GM18951 (cell line): ENCODE measurements around the gene PI4KA.

Experiments
- POLR2A ChIP-seq: IDR thresholded peaks from 4 replicates; pipeline ENCODE4 v1.6.1; 2011; ENCODE audit warnings: mild to moderate bottlenecking; ENCODE audit not compliant: insufficient read length, insufficient read depth; ENCODE audit errors: extremely low read depth
- in situ Hi-C: fragments of 300-500 bp; cut with MboI; formaldehyde crosslinking; loops from one replicate; pipeline ENCODE4 v1.12.0; 2022; ENCODE audit warnings: low sequenced_read_pairs, mixed read lengths, inconsistent platforms; ENCODE audit not compliant: unreplicated experiment

Gene PI4KA

GRCh38 chr22:20867179-20868024, 8.8 kb upstream of the PI4KA start:
- in situ Hi-C loops: no loop called here

GRCh38 chr22:20866736-20867135, 8.1 kb upstream of the PI4KA start:
- in situ Hi-C loops: no loop called here
- no peak for TF ChIP-seq POLR2A

More at GRCh38 chr22:20867179-20868024, 8.8 kb upstream of the PI4KA start:
- no peak for TF ChIP-seq POLR2A

- TF ChIP-seq POLR2A: no peak
- in situ Hi-C loops: no loop called here
Measured at GRCh38 chr22:20865875-20866445, 7.3 kb upstream of the PI4KA start.

- in situ Hi-C loops: no loop called here
Measured at GRCh38 chr22:20865331-20865730, 6.7 kb upstream of the PI4KA start.

DNA sequence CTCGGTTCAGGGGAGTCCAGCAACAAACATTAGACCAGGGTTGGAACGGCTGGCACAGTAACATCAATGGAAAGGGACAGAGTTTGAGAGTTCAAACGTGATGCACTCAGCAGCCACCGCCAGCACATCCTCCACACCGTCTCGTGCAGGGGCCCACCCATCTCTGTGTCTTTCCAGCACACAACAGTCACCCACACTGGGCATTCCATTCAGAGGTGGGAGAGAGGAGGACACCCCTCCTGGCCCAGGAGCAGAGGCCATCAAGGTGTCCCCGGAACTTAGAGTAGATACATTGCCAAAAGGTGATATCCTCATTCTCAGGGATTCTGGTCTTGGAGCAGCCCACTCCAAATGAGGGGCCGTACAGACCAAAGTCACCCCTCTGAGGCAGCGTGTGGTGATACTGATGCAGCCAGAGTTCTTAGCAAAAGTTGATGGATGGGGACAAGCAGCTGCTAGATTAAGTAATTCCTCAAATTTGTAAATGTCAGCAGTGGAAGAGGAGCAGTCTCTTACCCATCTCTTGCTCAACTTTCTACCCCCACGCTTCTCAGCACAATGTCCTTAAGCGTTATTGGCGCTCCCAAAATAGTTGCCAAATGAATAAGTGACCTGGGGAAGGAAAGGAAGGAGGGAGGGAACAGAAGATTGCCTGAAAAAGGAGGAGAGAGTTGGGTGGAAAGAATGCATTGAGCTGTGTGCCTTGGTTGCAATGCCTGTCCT, 5.7 kb upstream of the PI4KA start:
- no peak for TF ChIP-seq POLR2A
- in situ Hi-C loops: no loop called here

More at GRCh38 chr22:20865331-20865730, 6.7 kb upstream of the PI4KA start:
- TF ChIP-seq POLR2A: no peak

DNA sequence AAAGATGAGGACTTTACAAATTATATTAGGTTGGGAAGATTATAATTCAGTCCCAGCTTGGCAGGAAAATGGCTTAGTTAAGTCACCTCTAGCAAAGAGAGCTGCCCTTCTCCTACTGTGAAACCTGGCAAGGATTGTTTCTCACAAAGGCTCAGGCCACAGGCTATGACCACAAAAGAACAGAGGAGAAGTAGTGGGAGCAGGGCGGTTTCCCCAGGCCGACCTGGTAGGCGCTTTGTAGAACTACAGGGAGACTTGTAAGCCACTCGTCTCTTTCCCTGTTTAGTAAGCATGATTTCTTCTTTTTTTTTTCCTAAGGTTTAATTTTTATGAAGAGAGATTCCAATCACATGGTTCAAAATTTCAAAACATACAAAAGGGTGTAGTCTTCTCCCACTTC, 4.8 kb upstream of the PI4KA start:
- no peak for TF ChIP-seq POLR2A
- in situ Hi-C loops: no loop called here

- no peak for TF ChIP-seq POLR2A
- in situ Hi-C loops: no loop called here
Measured at GRCh38 chr22:20862540-20862939, 3.9 kb upstream of the PI4KA start.

DNA sequence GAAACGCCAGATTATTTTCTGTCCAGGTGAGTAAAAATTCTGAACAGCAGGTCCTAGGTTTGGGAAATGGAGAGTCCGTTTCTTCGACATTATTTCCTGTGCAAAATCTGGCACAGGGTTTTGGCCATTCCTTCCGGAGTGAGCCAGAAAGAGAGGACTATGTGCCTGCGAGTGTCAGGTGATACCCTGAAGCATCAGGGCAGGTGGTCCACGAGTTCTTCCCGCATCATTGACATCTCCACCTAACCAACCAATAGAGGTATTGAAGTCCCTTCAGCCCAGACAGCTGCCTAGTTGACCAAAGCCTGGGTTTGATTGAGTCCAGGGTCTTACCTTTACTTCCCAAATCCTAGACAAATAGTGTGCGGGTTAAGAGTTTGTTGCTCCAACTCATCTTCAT, 1.0 kb upstream of the PI4KA start:
- in situ Hi-C loops: no loop called here
- TF ChIP-seq POLR2A: no peak

- in situ Hi-C loops: no loop called here
- no peak for TF ChIP-seq POLR2A
Measured at GRCh38 chr22:20857838-20858614, 585 bp downstream of the PI4KA start.

GRCh38 chr22:20857247-20857643, 1.4 kb downstream of the PI4KA start:
- TF ChIP-seq POLR2A: no peak
- in situ Hi-C loops: no loop called here

GRCh38 chr22:20853236-20853660, 5.4 kb downstream of the PI4KA start:
- no peak for TF ChIP-seq POLR2A
- in situ Hi-C loops: no loop called here

GRCh38 chr22:20852503-20852902, 6.1 kb downstream of the PI4KA start:
- TF ChIP-seq POLR2A: no peak
- in situ Hi-C loops: no loop called here

DNA sequence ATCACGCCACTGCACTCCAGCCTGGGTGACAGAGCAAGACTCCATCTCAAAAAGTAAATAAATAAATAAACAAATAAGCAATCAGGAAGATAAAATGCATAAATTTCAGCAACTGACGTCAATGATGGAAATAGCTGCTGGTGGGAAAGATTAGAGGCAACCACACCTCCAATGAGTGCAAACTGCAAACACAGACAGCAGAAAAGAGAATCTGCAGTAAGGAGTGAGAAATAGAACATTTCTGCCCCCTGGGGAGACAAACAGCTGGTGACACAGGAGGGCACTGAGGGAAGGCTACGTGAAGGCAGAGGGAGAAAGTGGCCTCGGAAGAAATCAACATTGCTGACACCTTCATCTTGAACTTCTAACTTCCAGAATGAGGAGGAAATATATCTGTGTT, 6.5 kb downstream of the PI4KA start:
- no peak for TF ChIP-seq POLR2A
- in situ Hi-C loops: no loop called here
